ENCODE measurements around the gene GRIN2C. TPM values are rescaled to one million over a fixed set of nuclear protein-coding genes. Genes with fewer than 3 reads are reported as not detected.

GRIN2C gene
- total and polyA plus RNA-seq, 2 donors (not counting 3 experiments of a cell fraction or from before 2014, with no cell fraction given), result 0.04 to 0.60 TPM

DNA sequence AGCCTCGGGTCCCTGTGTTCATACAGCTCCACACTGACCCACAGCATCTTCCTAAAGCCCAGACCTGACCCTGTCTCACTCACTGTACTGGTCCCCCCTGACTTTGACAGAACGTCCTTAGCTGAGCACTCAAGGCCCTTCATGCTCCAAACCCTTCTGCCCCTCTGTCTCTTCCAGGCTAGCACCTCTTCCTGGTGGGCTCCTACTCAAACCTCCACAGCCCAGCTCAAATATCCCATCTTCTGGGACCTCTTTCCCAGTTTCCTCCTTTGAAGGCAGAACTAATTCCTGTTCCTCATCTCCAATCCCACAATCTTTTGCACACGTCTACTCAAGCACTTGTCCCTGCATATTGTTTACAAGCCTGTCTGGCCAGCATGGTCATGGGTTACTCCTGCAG, 8.8 kb downstream of the GRIN2C start:
- Histone ChIP-seq H3K4me1 (ENCODE audit: control insufficient read depth, extremely low read depth, insufficient read depth, low read length) (no peaks in the 10 kb centered on the region), H3K9ac (replicated peaks; ENCODE audit: extremely low read depth, insufficient read depth, low read length) (no peak overlapping the region), H3K9me3 (replicated peaks; ENCODE audit: control insufficient read depth, insufficient read depth, low read length) (no peaks in the 10 kb centered on the region), H3K27ac (ENCODE audit: insufficient read depth, low read depth, low read length) (no peak overlapping the region), H3K27me3 (ENCODE audit: control insufficient read depth in 2 of 2, insufficient read depth in 2 of 2, low read length in 2 of 2) (peaks cover 26 to 35% of the 10 kb centered on the region in 2 experiments), H3K9me1 (replicated peaks; ENCODE audit: control insufficient read depth, extremely low read depth, insufficient read depth, low read length) (no peaks in the 10 kb centered on the region), H2AFZ (ENCODE audit: low read depth, low read length) (no peak overlapping the region), H4K20me1 (replicated peaks; ENCODE audit: control insufficient read depth, extremely low read depth, insufficient read depth, low read length) (no peaks in the 10 kb centered on the region), H3K36me3 (ENCODE audit: control insufficient read depth in 2 of 2, extremely low read depth in 1 of 2, insufficient read depth in 2 of 2, low read length in 2 of 2) (no peaks in the 10 kb centered on the region), H3K79me2 (ENCODE audit: control insufficient read depth, insufficient read depth, low read length) (no peaks in the 10 kb centered on the region), H3K4me3 (replicated peaks in 1 of 3; ENCODE audit: insufficient read depth in 1 of 3, low read depth in 1 of 3, low read length in 3 of 3) (no peak overlapping the region), H3K4me2 (ENCODE audit: insufficient read depth, low read length) (no peak overlapping the region)
- no TSS peak for BruUV-seq (replicated peaks)
- POLR2A ChIA-PET, result no interaction called here
- DNase-seq (ENCODE audit: low read depth, low spot score), result no peak
- dilution Hi-C loops (cut with MboI; ENCODE audit: extremely low pct_ligation_motif_present, low sequenced_read_pairs), result no loop called here
- intact Hi-C loops (cut with micrococcal nuclease), result no loop called here
- no peak for TF ChIP-seq CTCF (IDR thresholded peaks at IDR 0.05; ENCODE audit: extremely low read depth in 1 of 2, insufficient read depth in 1 of 2, low read depth in 1 of 2, low read length in 2 of 2)
- TF ChIP-seq, protein P1, sequence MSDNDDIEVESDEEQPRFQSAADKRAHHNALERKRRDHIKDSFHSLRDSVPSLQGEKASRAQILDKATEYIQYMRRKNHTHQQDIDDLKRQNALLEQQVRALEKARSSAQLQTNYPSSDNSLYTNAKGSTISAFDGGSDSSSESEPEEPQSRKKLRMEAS (IDR thresholded peaks at IDR 0.05; ENCODE audit: insufficient read depth, insufficient read length), result no peak
- no peak for TF ChIP-seq EZH2 (IDR thresholded peaks at IDR 0.05; ENCODE audit: borderline replicate concordance, low read depth, low read length, severe bottlenecking)
- TF ChIP-seq POLR2A (IDR thresholded peaks at IDR 0.05; ENCODE audit: low read depth, low read length), result no peak
- TF ChIP-seq GATA2 (IDR thresholded peaks at IDR 0.05; ENCODE audit: insufficient read depth, insufficient read length, low read depth, low read length), result no peak
- no peak for FAIRE-seq
- CTCF ChIA-PET, result interaction anchor here (1.7 to 2.8 kb wide), 3 partner anchors 8 to 107 kb away, joined by 4 to 16 read pairs (median 7); no protein-coding TSS in a partner anchor

- dilution Hi-C loops (cut with MboI; ENCODE audit: extremely low pct_ligation_motif_present, low sequenced_read_pairs), result no loop called here
- Histone ChIP-seq H3K4me2 (ENCODE audit: insufficient read depth, low read length) (no peak overlapping the region), H3K79me2 (ENCODE audit: control insufficient read depth, insufficient read depth, low read length) (no peaks in the 10 kb centered on the region), H3K9ac (replicated peaks; ENCODE audit: extremely low read depth, insufficient read depth, low read length) (no peak overlapping the region), H3K9me3 (replicated peaks; ENCODE audit: control insufficient read depth, insufficient read depth, low read length) (no peaks in the 10 kb centered on the region), H3K36me3 (ENCODE audit: control insufficient read depth in 2 of 2, extremely low read depth in 1 of 2, insufficient read depth in 2 of 2, low read length in 2 of 2) (no peaks in the 10 kb centered on the region), H4K20me1 (replicated peaks; ENCODE audit: control insufficient read depth, extremely low read depth, insufficient read depth, low read length) (no peaks in the 10 kb centered on the region), H2AFZ (ENCODE audit: low read depth, low read length) (no peak overlapping the region), H3K27ac (ENCODE audit: insufficient read depth, low read depth, low read length) (no peak overlapping the region), H3K4me3 (replicated peaks in 1 of 3; ENCODE audit: insufficient read depth in 1 of 3, low read depth in 1 of 3, low read length in 3 of 3) (no peak overlapping the region), H3K4me1 (ENCODE audit: control insufficient read depth, extremely low read depth, insufficient read depth, low read length) (no peaks in the 10 kb centered on the region), H3K9me1 (replicated peaks; ENCODE audit: control insufficient read depth, extremely low read depth, insufficient read depth, low read length) (no peaks in the 10 kb centered on the region), H3K27me3 (ENCODE audit: control insufficient read depth in 2 of 2, insufficient read depth in 2 of 2, low read length in 2 of 2) (peaks cover 26 to 35% of the 10 kb centered on the region in 2 experiments)
- no TSS peak for BruUV-seq (replicated peaks)
- FAIRE-seq, result no peak
- intact Hi-C loops (cut with micrococcal nuclease), result no loop called here
- ChIA-PET CTCF (interaction anchor here (1.7 to 2.8 kb wide), 3 partner anchors 7 to 108 kb away, joined by 4 to 16 read pairs (median 7); no protein-coding TSS in a partner anchor), POLR2A (no interaction called here)
- TF ChIP-seq JUN (IDR thresholded peaks at IDR 0.05; ENCODE audit: borderline replicate concordance, insufficient read depth, insufficient read length, low read depth) (no peak), GATA2 (IDR thresholded peaks at IDR 0.05; ENCODE audit: insufficient read depth, insufficient read length, low read depth, low read length) (no peak), MYC (IDR thresholded peaks at IDR 0.05; ENCODE audit: low read depth, low read length) (no peak), POLR2AphosphoS5 (IDR thresholded peaks at IDR 0.05; ENCODE audit: insufficient read depth, low read depth, low read length) (no peak), POLR2A (IDR thresholded peaks at IDR 0.05; ENCODE audit: low read depth, low read length) (no peak), EZH2 (IDR thresholded peaks at IDR 0.05; ENCODE audit: borderline replicate concordance, low read depth, low read length, severe bottlenecking) (no peak), CTCF (IDR thresholded peaks at IDR 0.05; ENCODE audit: extremely low read depth in 1 of 2, insufficient read depth in 1 of 2, low read depth in 1 of 2, low read length in 2 of 2) (no peak), FOS (IDR thresholded peaks at IDR 0.05; ENCODE audit: borderline replicate concordance, insufficient read depth, low read length) (no peak)
- TF ChIP-seq, protein P1 (IDR thresholded peaks at IDR 0.05; ENCODE audit: insufficient read depth, insufficient read length), result no peak
- no peak for DNase-seq (ENCODE audit: low read depth, low spot score)
Observed at GRCh38 chr17:74850310-74850709, 9.4 kb downstream of the GRIN2C start.
